HEK293 (cell line): ENCODE data around the gene SOX6.

Experiments
- CTCF ChIA-PET: fragments of 350-600 bp; formaldehyde crosslinking; extraction: SDS; loops from one replicate; lab custom pipeline; 2021; ENCODE audit warnings: antibody characterized with exemption; lab: Yijun Ruan, JAX
- POLR2A ChIA-PET: fragments of 300-600 bp; formaldehyde crosslinking; extraction: SDS; loops from one replicate; lab custom pipeline; 2020; ENCODE audit warnings: antibody characterized with exemption, inconsistent platforms; lab: Yijun Ruan, JAX
- H3K27ac ChIP-seq: fragments of 200-500 bp; sonication (Bioruptor generic); 2 replicates; pipeline ENCODE4 v1.5.1; 2014; ENCODE audit warnings: low read depth, low read length, control low read depth, inconsistent platforms; ENCODE audit errors: extremely low read depth
- H3K36me3 ChIP-seq, 2 experiments: fragments of 200-500 bp in 1 of 2; sonication (Bioruptor generic) in 1 of 2; 1 replicate in 1 of 2; 2 replicates in 1 of 2; pipeline ENCODE4 v1.5.1; 2014 to 2017; ENCODE audit warnings: inconsistent platforms in 2 of 2, low read length in 2 of 2; ENCODE audit not compliant: control insufficient read depth in 2 of 2, insufficient read depth in 1 of 2
- H3K4me1 ChIP-seq: fragments of 200-500 bp; sonication (Bioruptor generic); 2 replicates; pipeline ENCODE4 v1.5.1; 2014; ENCODE audit warnings: mild to moderate bottlenecking, low read length, inconsistent platforms; ENCODE audit not compliant: control insufficient read depth, insufficient read depth
- H3K4me3 ChIP-seq: 2 replicates; pipeline ENCODE4 v1.5.1; 2011; ENCODE audit warnings: low read depth, mild to moderate bottlenecking, control low read depth, low read length, moderate library complexity
- H3K9me3 ChIP-seq: fragments of 200-500 bp; sonication (Bioruptor generic); 2 replicates; pipeline ENCODE4 v1.5.1; 2014; ENCODE audit warnings: low read depth, low read length, inconsistent platforms; ENCODE audit not compliant: control insufficient read depth, insufficient read depth
- FEZF1 ChIP-seq: fragments of 450-650 bp; formaldehyde crosslinking; IDR thresholded peaks from 2 replicates; pipeline ENCODE4 v1.5.1; 2016; ENCODE audit warnings: missing biosample characterization, missing genetic modification characterization
- PRDM1 ChIP-seq: fragments of 450-650 bp; formaldehyde crosslinking; IDR thresholded peaks from 2 replicates; pipeline ENCODE4; 2016; ENCODE audit warnings: missing biosample characterization, missing genetic modification characterization
- SP2 ChIP-seq: fragments of 450-650 bp; formaldehyde crosslinking; IDR thresholded peaks from 2 replicates; pipeline ENCODE4 v1.5.1; 2016; ENCODE audit warnings: missing biosample characterization, missing genetic modification characterization
- SP7 ChIP-seq: fragments of 450-650 bp; formaldehyde crosslinking; IDR thresholded peaks from 2 replicates; pipeline ENCODE4 v1.5.1; 2016; ENCODE audit warnings: missing biosample characterization, missing genetic modification characterization
- YY2 ChIP-seq: fragments of 450-650 bp; formaldehyde crosslinking; IDR thresholded peaks from 2 replicates; pipeline ENCODE4 v1.5.1; 2016; ENCODE audit warnings: missing biosample characterization, missing genetic modification characterization
- ZBTB8A ChIP-seq: fragments of 450-650 bp; formaldehyde crosslinking; IDR thresholded peaks from 2 replicates; pipeline ENCODE4 v1.5.1; 2016; ENCODE audit warnings: missing biosample characterization, missing genetic modification characterization
- ZNF16 ChIP-seq: fragments of 450-650 bp; formaldehyde crosslinking; IDR thresholded peaks from 2 replicates; pipeline ENCODE4 v1.5.1; 2016; ENCODE audit warnings: low read depth, missing biosample characterization, missing genetic modification characterization
- ZNF248 ChIP-seq: fragments of 450-650 bp; formaldehyde crosslinking; IDR thresholded peaks from 2 replicates; pipeline ENCODE4 v1.5.1; 2017; ENCODE audit warnings: missing biosample characterization, missing genetic modification characterization
- ZNF302 ChIP-seq: fragments of 450-650 bp; formaldehyde crosslinking; IDR thresholded peaks from 2 replicates; pipeline ENCODE4 v1.5.1; 2016; ENCODE audit warnings: missing biosample characterization, missing genetic modification characterization, low read depth
- ZNF354C ChIP-seq: fragments of 450-650 bp; formaldehyde crosslinking; IDR thresholded peaks from 2 replicates; pipeline ENCODE4 v1.5.1; 2016; ENCODE audit warnings: missing biosample characterization, missing genetic modification characterization, low read depth, borderline replicate concordance
- ZNF433 ChIP-seq: fragments of 450-650 bp; formaldehyde crosslinking; IDR thresholded peaks from 2 replicates; pipeline ENCODE4 v1.5.1; 2016; ENCODE audit warnings: missing biosample characterization, missing genetic modification characterization, low read depth
- ZNF791 ChIP-seq: fragments of 450-650 bp; formaldehyde crosslinking; IDR thresholded peaks from 2 replicates; pipeline ENCODE4 v1.5.1; 2016; ENCODE audit warnings: missing biosample characterization, missing genetic modification characterization
- ZNF837 ChIP-seq: fragments of 450-650 bp; formaldehyde crosslinking; IDR thresholded peaks from 2 replicates; pipeline ENCODE4 v1.5.1; 2016; ENCODE audit warnings: missing biosample characterization, missing genetic modification characterization
- TF ChIP-seq, protein P1 (sequence below): fragments of 450-650 bp; formaldehyde crosslinking; IDR thresholded peaks from 2 replicates; pipeline ENCODE4 v1.5.1; 2016; ENCODE audit warnings: missing biosample characterization, missing genetic modification characterization
- TF ChIP-seq, protein P2 (sequence below): fragments of 450-650 bp; formaldehyde crosslinking; IDR thresholded peaks from 2 replicates; pipeline ENCODE4 v1.5.1; 2016; ENCODE audit warnings: missing biosample characterization, missing genetic modification characterization, borderline replicate concordance
- TF ChIP-seq, protein P3 (sequence below): fragments of 450-650 bp; formaldehyde crosslinking; IDR thresholded peaks from 2 replicates; pipeline ENCODE4 v1.5.1; 2016; ENCODE audit warnings: missing biosample characterization, missing genetic modification characterization
- TF ChIP-seq, protein P4 (sequence below): fragments of 450-650 bp; formaldehyde crosslinking; IDR thresholded peaks from 2 replicates; pipeline ENCODE4 v1.5.1; 2016; ENCODE audit warnings: missing biosample characterization, missing genetic modification characterization
- TF ChIP-seq, protein P5 (sequence below): fragments of 450-650 bp; formaldehyde crosslinking; IDR thresholded peaks from 2 replicates; pipeline ENCODE4 v1.5.1; 2016; ENCODE audit warnings: missing biosample characterization, missing genetic modification characterization, borderline replicate concordance
- TF ChIP-seq, protein P6 (sequence below): fragments of 450-650 bp; formaldehyde crosslinking; IDR thresholded peaks from 2 replicates; pipeline ENCODE4 v1.5.1; 2017; ENCODE audit warnings: missing biosample characterization, missing genetic modification characterization

The SOX6 gene

DNA sequence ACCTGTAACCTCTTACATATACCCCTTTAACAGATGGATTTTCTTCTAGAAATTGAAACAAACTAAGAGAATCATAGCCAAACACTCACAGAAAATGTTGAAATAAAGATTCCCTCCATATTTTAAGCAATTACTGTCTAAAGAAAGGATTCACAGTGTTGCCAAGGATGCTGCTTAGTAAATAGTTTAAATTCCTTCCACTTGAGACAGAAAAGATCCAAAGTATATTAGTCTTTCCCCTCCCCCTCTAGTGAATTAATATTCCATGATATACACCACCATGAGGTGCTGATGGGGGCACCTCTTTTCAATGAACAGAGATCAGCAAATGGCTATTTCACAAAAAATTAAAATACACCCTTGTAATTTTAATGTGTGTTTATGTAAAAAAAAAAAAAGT is 186.8 kb downstream of the SOX6 start (continued):
- TF ChIP-seq, protein P1, sequence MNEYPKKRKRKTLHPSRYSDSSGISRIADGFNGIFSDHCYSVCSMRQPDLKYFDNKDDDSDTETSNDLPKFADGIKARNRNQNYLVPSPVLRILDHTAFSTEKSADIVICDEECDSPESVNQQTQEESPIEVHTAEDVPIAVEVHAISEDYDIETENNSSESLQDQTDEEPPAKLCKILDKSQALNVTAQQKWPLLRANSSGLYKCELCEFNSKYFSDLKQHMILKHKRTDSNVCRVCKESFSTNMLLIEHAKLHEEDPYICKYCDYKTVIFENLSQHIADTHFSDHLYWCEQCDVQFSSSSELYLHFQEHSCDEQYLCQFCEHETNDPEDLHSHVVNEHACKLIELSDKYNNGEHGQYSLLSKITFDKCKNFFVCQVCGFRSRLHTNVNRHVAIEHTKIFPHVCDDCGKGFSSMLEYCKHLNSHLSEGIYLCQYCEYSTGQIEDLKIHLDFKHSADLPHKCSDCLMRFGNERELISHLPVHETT (tag by site-specific recombination): no peak

DNA sequence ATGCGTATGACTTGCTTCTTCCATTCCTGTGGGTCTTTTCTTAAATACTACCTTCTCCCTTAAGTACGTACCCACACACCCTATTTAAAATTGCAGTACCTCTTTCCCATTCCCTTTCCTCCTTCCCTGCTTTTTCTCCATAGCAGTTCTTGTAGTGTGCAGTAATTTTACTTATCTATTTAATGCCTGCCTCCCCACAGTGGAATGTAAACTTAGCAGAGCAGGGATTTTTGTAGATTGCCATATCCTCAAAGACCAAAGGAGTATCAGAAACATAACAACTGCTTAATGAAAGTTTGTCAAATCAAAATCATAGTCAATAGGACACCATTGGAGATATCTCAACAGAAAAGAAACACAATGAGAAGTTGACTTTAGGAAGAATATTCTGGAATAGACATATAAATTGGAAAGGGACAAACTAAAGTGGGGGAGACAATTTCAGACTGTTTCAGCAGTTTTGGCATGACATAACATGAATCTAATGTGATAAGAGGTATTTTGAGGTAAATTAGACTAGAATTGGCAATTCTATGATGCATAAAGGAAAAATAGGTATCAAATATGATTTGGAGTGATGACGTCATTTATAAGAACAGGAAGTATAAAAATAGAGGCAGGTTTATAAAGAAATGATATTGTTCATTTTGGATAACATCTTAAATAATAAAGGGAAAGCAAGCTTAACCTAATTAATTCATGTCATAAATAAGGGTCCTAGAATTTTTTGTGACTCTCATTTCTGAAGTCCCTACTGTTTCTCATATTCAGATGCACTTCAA is 188.4 kb downstream of the SOX6 start:
- H3K36me3 ChIP-seq: no peaks in the 10 kb centered on the region
- H3K9me3 ChIP-seq: no peaks in the 10 kb centered on the region
- no peaks in the 10 kb centered on the region for H3K4me1 ChIP-seq
- TF ChIP-seq ZNF248 (tag by site-specific recombination) (no peak), PRDM1 (tag by site-specific recombination) (no peak), ZNF791 (tag by site-specific recombination) (no peak), YY2 (no peak), ZNF354C (tag by site-specific recombination) (no peak), FEZF1 (tag by site-specific recombination) (no peak), ZBTB8A (no peak), SP2 (no peak)
- TF ChIP-seq, protein P2, sequence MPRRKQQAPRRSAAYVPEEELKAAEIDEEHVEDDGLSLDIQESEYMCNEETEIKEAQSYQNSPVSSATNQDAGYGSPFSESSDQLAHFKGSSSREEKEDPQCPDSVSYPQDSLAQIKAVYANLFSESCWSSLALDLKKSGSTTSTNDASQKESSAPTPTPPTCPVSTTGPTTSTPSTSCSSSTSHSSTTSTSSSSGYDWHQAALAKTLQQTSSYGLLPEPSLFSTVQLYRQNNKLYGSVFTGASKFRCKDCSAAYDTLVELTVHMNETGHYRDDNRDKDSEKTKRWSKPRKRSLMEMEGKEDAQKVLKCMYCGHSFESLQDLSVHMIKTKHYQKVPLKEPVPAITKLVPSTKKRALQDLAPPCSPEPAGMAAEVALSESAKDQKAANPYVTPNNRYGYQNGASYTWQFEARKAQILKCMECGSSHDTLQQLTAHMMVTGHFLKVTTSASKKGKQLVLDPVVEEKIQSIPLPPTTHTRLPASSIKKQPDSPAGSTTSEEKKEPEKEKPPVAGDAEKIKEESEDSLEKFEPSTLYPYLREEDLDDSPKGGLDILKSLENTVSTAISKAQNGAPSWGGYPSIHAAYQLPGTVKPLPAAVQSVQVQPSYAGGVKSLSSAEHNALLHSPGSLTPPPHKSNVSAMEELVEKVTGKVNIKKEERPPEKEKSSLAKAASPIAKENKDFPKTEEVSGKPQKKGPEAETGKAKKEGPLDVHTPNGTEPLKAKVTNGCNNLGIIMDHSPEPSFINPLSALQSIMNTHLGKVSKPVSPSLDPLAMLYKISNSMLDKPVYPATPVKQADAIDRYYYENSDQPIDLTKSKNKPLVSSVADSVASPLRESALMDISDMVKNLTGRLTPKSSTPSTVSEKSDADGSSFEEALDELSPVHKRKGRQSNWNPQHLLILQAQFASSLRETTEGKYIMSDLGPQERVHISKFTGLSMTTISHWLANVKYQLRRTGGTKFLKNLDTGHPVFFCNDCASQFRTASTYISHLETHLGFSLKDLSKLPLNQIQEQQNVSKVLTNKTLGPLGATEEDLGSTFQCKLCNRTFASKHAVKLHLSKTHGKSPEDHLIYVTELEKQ (tag by site-specific recombination): no peak
- no peak overlapping the region for H3K27ac ChIP-seq
- no peak overlapping the region for H3K4me3 ChIP-seq
- ChIA-PET CTCF (interaction anchor here (0.7 to 1.1 kb wide), 2 partner anchors 10 to 538 kb away, joined by 3 to 4 read pairs; no protein-coding TSS in a partner anchor), POLR2A (no interaction called here)

DNA sequence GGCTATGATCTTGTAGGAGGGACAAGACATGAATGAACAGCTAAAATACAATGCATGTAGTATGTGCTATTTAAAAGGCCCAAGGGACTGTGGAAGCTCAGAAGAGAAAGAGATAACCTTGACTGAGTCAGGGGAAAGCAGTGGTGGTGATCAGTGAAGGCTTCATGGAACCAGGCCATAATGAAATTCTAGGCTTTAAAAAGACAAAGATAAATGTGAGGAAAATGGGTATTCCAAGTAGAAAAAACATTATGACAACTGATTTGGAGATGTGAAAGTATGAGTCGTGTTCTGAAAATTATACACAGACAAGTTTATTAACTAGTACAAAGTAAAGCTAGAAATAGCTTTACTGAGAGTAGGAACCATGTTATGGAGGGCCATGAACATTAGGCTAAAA is 189.8 kb downstream of the SOX6 start:
- CTCF ChIA-PET: interaction anchor here (0.5 kb wide), 1 partner anchor 119 kb away, joined by 4 read pairs; no protein-coding TSS in a partner anchor
- Histone ChIP-seq H3K36me3 (no peaks in the 10 kb centered on the region), H3K9me3 (no peaks in the 10 kb centered on the region), H3K4me1 (no peaks in the 10 kb centered on the region), H3K27ac (no peak overlapping the region), H3K4me3 (no peak overlapping the region)
- POLR2A ChIA-PET: no interaction called here
- TF ChIP-seq, protein P3, sequence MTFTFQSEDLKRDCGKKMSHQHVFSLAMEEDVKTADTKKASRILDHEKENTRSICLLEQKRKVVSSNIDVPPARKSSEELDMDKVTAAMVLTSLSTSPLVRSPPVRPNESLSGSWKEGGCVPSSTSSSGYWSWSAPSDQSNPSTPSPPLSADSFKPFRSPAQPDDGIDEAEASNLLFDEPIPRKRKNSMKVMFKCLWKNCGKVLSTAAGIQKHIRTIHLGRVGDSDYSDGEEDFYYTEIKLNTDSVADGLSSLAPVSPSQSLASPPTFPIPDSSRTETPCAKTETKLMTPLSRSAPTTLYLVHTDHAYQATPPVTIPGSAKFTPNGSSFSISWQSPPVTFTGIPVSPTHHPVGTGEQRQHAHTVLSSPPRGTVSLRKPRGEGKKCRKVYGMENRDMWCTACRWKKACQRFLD (tag by site-specific recombination): no peak
- TF ChIP-seq, protein P4, sequence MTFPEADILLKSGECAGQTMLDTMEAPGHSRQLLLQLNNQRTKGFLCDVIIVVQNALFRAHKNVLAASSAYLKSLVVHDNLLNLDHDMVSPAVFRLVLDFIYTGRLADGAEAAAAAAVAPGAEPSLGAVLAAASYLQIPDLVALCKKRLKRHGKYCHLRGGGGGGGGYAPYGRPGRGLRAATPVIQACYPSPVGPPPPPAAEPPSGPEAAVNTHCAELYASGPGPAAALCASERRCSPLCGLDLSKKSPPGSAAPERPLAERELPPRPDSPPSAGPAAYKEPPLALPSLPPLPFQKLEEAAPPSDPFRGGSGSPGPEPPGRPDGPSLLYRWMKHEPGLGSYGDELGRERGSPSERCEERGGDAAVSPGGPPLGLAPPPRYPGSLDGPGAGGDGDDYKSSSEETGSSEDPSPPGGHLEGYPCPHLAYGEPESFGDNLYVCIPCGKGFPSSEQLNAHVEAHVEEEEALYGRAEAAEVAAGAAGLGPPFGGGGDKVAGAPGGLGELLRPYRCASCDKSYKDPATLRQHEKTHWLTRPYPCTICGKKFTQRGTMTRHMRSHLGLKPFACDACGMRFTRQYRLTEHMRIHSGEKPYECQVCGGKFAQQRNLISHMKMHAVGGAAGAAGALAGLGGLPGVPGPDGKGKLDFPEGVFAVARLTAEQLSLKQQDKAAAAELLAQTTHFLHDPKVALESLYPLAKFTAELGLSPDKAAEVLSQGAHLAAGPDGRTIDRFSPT (tag by site-specific recombination): no peak
- no peak for TF ChIP-seq ZNF433 (tag by site-specific recombination)
- TF ChIP-seq SP7: no peak
- TF ChIP-seq ZNF302 (tag by site-specific recombination): no peak
- TF ChIP-seq, protein P5, sequence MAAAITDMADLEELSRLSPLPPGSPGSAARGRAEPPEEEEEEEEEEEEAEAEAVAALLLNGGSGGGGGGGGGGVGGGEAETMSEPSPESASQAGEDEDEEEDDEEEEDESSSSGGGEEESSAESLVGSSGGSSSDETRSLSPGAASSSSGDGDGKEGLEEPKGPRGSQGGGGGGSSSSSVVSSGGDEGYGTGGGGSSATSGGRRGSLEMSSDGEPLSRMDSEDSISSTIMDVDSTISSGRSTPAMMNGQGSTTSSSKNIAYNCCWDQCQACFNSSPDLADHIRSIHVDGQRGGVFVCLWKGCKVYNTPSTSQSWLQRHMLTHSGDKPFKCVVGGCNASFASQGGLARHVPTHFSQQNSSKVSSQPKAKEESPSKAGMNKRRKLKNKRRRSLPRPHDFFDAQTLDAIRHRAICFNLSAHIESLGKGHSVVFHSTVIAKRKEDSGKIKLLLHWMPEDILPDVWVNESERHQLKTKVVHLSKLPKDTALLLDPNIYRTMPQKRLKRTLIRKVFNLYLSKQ (tag by site-specific recombination): no peak
- TF ChIP-seq, protein P6, sequence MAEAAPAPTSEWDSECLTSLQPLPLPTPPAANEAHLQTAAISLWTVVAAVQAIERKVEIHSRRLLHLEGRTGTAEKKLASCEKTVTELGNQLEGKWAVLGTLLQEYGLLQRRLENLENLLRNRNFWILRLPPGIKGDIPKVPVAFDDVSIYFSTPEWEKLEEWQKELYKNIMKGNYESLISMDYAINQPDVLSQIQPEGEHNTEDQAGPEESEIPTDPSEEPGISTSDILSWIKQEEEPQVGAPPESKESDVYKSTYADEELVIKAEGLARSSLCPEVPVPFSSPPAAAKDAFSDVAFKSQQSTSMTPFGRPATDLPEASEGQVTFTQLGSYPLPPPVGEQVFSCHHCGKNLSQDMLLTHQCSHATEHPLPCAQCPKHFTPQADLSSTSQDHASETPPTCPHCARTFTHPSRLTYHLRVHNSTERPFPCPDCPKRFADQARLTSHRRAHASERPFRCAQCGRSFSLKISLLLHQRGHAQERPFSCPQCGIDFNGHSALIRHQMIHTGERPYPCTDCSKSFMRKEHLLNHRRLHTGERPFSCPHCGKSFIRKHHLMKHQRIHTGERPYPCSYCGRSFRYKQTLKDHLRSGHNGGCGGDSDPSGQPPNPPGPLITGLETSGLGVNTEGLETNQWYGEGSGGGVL (tag by site-specific recombination): no peak
- TF ChIP-seq ZNF837 (tag by site-specific recombination): no peak
- no peak for TF ChIP-seq ZNF16 (tag by site-specific recombination)
